AG10803 (cell line): ENCODE data around the gene FHIT.

ENCODE experiments used
- DNase-seq: peaks from one replicate; pipeline ENCODE4 v3.0.0; 2010; ENCODE audit warnings: low read depth
- H3K4me3 ChIP-seq: 2 replicates; pipeline ENCODE4 v1.5.1; 2011; ENCODE audit warnings: mild to moderate bottlenecking, low read length, control low read depth
- TF ChIP-seq, protein P1 (sequence below): conservative IDR thresholded peaks from 2 replicates; pipeline ENCODE4 v1.5.1; 2011; ENCODE audit warnings: mild to moderate bottlenecking, low read length, control low read depth, inconsistent platforms

The FHIT gene

DNA sequence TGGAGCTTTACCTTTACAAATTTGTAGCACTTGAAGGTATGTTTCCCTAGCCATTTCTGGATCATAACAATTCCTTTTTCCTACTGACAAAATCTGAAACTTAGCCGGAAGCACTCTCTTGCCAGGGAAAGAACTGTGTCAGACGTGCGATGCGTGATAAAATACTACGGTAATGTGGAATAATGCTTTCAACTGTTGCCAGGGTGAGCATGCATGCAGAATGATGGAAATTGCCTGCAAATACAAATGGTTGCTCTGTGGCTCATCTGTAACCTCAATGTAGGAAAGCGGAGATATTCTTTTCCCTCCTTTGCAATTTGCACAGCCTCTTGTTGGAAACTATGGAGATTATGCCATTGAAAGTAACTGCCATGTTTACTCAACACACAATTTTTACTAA is 1464.9 kb downstream of the FHIT start:
- no peak for DNase-seq

DNA sequence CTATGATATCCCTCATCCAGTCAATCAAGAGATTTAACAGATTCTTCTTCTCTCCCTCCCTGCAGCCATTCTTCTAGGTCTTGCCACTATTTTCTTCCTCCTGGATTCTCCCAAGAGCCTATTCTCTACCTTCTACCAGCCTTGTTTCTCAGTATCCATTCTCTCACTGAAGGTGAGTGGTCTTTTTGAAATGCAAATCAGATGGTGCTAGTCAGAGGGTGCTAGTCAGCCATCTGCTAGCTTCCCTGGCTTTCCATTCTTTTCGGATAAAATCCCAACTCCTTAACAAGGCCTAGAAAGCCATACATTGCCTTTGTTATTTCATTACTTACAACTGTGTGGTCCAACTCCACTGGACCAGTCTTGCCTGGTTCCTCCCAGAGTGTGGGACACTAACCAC is 1467.1 kb downstream of the FHIT start:
- H3K4me3 ChIP-seq: no peak overlapping the region
- TF ChIP-seq, protein P1, sequence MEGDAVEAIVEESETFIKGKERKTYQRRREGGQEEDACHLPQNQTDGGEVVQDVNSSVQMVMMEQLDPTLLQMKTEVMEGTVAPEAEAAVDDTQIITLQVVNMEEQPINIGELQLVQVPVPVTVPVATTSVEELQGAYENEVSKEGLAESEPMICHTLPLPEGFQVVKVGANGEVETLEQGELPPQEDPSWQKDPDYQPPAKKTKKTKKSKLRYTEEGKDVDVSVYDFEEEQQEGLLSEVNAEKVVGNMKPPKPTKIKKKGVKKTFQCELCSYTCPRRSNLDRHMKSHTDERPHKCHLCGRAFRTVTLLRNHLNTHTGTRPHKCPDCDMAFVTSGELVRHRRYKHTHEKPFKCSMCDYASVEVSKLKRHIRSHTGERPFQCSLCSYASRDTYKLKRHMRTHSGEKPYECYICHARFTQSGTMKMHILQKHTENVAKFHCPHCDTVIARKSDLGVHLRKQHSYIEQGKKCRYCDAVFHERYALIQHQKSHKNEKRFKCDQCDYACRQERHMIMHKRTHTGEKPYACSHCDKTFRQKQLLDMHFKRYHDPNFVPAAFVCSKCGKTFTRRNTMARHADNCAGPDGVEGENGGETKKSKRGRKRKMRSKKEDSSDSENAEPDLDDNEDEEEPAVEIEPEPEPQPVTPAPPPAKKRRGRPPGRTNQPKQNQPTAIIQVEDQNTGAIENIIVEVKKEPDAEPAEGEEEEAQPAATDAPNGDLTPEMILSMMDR: no peak
- DNase-seq: no peak

More for the DNA sequence above, 1464.9 kb downstream of the FHIT start:
- TF ChIP-seq, protein P1: no peak
- no peak overlapping the region for H3K4me3 ChIP-seq

DNA sequence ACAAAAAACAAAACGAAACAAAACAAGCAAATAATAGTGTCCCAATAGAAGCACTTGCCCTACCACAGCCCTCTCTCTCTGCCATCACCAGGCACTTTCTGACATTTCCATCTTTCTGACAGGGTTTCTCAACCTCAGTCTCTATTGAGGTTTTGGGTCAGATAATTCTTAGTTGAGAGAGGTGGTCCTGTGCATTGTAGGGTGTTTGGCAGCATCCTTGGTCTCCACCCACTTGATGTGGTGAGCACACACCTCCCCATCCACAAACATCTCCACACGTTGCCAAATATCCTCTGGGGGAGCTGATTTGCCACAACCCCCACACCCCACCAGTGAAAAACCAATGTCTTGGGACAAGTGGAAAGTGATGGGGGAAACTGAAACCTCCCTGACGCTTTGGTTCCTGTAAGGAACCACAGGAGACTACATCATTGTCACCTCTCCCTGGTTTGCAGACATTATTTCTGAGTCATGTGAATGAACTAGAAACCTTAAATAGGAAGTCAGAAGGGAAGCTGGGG is 1467.7 kb downstream of the FHIT start:
- DNase-seq: no peak
- no peak overlapping the region for H3K4me3 ChIP-seq
- TF ChIP-seq, protein P1: no peak

DNA sequence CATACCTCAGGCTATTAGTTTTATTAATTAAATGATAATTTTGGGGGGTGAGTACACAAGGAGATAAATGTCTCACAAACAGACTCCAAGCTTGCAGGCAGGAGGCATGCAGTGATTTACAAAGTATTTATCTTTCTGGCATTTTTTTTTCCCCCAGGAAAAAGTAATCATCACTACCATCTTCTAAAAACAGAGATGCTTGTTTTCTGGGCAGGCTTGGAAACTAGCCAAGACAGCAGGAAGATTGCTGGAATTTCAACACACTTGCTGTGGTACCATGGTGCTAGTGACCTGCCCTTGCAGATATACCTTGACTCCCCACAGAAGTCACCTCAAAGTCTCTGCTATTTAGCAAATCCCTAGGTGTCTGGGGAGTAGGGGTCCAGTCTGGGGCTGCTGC is 1468.6 kb downstream of the FHIT start:
- peak; percentile 12 for DNase-seq
- TF ChIP-seq, protein P1: no peak
- no peak overlapping the region for H3K4me3 ChIP-seq

DNA sequence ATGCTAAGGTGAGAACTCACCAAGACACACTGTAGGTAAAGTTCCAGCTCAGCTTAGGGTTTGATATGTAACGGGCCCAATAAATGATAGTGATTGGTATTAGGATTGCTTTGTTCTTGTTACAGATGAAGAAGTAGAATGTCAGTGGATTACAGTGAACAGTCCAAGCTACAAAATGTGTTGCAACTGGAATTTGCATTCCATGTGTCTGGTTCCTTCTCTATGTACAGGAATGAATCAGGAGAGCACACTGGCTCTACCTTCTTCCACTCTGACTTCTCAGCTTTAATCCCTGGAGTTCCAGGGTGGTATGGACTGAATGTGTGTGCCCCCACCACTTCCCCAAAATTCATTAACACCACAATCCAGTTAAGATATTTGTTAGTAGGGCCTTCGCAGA is 1471.0 kb downstream of the FHIT start:
- DNase-seq: peak; percentile 30
- TF ChIP-seq, protein P1: no peak
- no peak overlapping the region for H3K4me3 ChIP-seq

GRCh38 chr3:59779260-59779659 is 1472.0 kb downstream of the FHIT start:
- DNase-seq: no peak
- TF ChIP-seq, protein P1: no peak
- H3K4me3 ChIP-seq: no peak overlapping the region

GRCh38 chr3:59777667-59778077 is 1473.6 kb downstream of the FHIT start:
- TF ChIP-seq, protein P1: no peak
- no peak for DNase-seq
- H3K4me3 ChIP-seq: no peak overlapping the region
